GM23338 (cell line): ENCODE measurements around the gene CFB.

Experiments
- CREB1 ChIP-seq: fragments of 250-450 bp; sonication (Bioruptor Pico); IDR thresholded peaks from 2 replicates; pipeline ENCODE4 v1.5.0; 2020; ENCODE audit warnings: low read depth, mild to moderate bottlenecking, moderate library complexity
- CTCF ChIP-seq, 2 experiments: fragments of 200-600 bp in 1 of 2; sonication (generic) in 1 of 2; conservative IDR thresholded peaks; 2 replicates each; pipeline versions ENCODE4 v1.5.1 to v1.6.1; 2016 to 2017; ENCODE audit warnings: antibody characterized with exemption in 2 of 2, low read depth in 2 of 2, mild to moderate bottlenecking in 2 of 2, moderate library complexity in 1 of 2
- ETS1 ChIP-seq: IDR thresholded peaks from 2 replicates; pipeline ENCODE4 v1.6.1; 2016; ENCODE audit warnings: antibody characterized with exemption
- EZH2 ChIP-seq: fragments of 200-600 bp; sonication (generic); IDR thresholded peaks from one replicate; pipeline ENCODE4 v1.8.0; 2017; ENCODE audit warnings: antibody characterized with exemption, mild to moderate bottlenecking, low read depth; ENCODE audit not compliant: unreplicated experiment
- EZH2phosphoT487 ChIP-seq: fragments of 200-600 bp; sonication (generic); IDR thresholded peaks from one replicate; pipeline ENCODE4 v1.8.1; 2018; ENCODE audit warnings: antibody characterized with exemption; ENCODE audit not compliant: unreplicated experiment
- JUNB ChIP-seq: IDR thresholded peaks from one replicate; pipeline ENCODE4 v1.6.1; 2016; ENCODE audit warnings: antibody characterized with exemption; ENCODE audit not compliant: unreplicated experiment
- NANOG ChIP-seq: IDR thresholded peaks from 2 replicates; pipeline ENCODE4 v1.6.1; 2016; ENCODE audit warnings: antibody characterized with exemption, borderline replicate concordance
- POLR2AphosphoS5 ChIP-seq: IDR thresholded peaks from 2 replicates; pipeline ENCODE4 v1.6.1; 2016; ENCODE audit warnings: antibody characterized with exemption, low read depth
- REST ChIP-seq: IDR thresholded peaks from one replicate; pipeline ENCODE4 v1.6.1; 2018; ENCODE audit warnings: antibody characterized with exemption; ENCODE audit not compliant: unreplicated experiment
- STAT1 ChIP-seq: IDR thresholded peaks from one replicate; pipeline ENCODE4 v1.6.1; 2016; ENCODE audit warnings: antibody characterized with exemption; ENCODE audit not compliant: unreplicated experiment
- ZNF114 ChIP-seq: fragments of 250-450 bp; sonication (Bioruptor Pico); IDR thresholded peaks from 2 replicates; pipeline ENCODE4 v1.5.0; 2020; ENCODE audit warnings: mild to moderate bottlenecking, moderate library complexity
- ZNF331 ChIP-seq: fragments of 250-450 bp; sonication (Bioruptor Pico); IDR thresholded peaks from 2 replicates; pipeline ENCODE4 v1.5.0; 2020; ENCODE audit warnings: low read depth, mild to moderate bottlenecking, moderate library complexity

DNA sequence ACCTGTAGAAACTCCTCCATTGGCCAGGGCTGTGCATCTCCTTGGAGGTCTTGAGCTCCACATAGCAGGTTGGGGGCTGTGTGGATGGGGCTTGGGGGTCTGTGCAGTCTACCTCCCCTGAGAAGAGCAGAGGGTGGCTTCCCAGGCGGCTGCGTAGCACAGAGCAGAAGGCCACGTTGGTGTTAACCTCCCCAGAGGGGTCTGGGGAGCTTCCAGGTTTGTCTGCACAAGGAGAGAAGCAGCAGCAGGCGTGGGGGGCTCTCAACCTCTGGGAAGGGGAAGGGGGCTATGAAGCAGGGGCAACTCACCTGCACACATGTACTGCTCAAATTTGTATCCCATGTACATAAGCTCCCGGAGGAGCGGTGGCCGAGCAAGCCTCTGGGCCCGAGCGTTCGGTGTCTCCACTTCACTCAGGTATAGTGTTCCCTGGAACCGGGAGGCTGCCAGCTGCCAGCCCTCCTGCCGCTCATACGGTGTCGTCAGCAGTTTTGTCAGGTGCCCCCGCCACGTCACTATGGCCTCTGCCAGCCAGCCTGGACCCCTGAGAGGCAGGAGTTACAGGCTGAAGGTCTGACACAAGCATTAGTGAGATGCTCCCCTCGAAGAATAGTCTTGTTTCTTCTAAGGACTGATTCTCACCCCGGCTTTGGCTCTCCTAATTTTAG lies 24.8 kb downstream of the CFB start:
- TF ChIP-seq POLR2AphosphoS5 (no peak), CTCF (conservative IDR thresholded peaks at IDR 0.05; ENCODE audit: low read depth in 2 of 2) (no peak), EZH2phosphoT487 (no peak), REST (no peak), ZNF331 (CRISPR knock-in tag) (no peak), EZH2 (no peak), JUNB (no peak), CREB1 (CRISPR knock-in tag) (no peak), NANOG (no peak), STAT1 (no peak), ETS1 (no peak), ZNF114 (CRISPR knock-in tag) (no peak)
